ENCODE results near the gene SSBP3.
A peak's percentile ranks its signal among the peaks of the same experiment; 100 is the strongest.
"Not testable (repeated sequence)": the region's sequence is repeated elsewhere in the genome, so short reads cannot be mapped to it uniquely, and the experiment has no call there.

The SSBP3 gene
- total RNA-seq, result 43.7 to 46.1 reads per million in 2 donors

DNA sequence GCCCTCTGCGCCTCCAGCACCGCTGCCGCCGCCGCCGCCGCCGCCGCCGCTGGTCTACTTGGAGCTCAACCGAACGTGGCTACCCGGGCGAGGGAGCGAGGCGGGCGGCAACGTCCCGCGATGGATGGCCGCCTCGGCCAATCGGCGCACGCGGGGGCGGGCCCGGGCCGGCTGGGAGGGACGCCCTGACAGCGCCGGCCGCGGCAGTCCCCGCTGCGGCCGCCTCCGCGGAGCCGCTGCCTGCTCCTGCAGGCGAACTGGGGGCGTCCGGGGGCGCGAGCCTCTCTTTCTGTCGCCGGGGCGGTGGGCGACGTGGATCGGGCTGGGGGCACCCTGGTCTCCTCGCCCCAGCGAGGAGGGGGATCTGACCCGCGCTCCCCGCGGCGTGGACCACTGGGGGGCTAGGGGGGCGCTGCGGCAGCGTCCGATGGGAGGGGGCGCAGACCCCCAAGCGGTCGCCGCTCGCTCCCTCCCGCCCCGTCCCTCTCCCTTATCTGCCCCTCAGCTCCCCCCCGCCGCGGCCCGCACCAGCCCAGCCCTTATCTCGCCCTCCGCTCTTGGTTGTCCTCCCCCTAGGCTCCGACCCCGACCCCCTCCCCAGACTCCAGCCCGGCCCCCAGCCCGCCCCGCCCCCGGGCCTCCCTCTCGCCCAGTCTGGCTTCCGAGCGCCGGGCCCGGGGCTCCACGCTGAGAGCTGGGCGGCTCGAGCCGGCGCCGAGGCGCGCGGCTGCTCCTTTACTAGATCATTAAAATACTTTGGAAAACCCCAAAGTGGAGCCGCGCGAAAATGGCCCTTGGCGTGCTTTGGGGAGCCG is at the start of gene SSBP3:
SSBP3 (minus strand) TSS at position 56 of the 815 bp plus-strand sequence.
- peak; percentile 91 for DNase-seq

DNA sequence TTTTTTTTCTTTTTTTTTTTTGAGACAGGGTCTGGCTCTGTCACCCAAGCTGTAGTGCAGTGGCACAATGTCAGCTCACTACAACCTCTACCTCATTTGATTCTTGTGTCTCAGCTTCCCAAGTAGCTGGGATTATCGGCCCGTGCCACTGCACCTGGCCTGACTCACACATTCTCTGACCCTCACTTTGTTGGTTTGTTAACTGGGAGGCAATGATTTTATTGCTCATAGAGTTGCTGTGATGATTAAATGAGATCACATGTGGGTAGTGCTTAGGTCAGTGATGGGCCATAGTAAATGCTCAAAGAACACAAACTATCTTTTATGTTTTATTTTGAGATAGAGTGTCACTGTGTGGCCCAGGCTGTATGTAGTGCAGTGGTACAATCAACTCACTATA is 47.3 kb upstream of the SSBP3 start:
- DNase-seq, result no peak

DNA sequence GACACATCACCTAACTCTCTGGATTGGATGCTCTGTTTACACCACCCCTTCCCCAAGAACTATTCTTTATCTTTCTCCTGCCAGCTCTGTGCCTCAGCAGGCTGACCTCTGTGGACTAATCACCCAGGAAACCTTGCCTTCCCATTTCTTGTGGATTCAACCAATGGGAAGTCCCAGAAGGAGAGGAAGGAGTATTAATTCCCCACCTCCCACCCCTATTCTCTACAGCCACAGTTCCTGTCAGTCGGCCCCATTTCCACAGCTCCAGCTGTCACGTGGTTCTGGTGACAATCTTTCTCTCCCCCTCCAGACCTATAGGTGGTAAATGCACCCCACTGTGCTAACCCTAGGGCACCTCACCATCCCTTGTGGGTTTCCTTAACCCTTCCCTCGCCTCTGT is 46.8 kb upstream of the SSBP3 start:
- DNase-seq, result no peak

DNA sequence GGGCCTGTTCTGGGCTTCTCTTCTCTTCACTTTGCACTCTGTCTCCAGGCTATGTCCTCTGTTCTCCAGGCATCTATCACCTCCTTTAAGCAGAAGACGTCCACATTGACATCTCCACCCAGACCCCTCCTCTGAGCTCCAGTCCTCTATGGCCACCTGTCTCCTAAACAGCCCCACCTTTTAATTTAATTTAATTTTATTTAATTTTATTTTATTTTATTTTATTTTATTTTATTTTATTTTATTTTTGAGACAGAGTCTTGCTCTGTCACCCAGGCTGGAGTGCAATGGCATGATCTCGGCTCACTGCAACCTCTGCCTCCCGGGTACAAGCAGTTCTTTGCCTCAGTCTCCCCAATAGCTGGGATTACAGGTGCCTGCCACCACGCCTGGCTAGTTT is 43.2 kb upstream of the SSBP3 start:
- DNase-seq, result not testable (repeated sequence)

DNA sequence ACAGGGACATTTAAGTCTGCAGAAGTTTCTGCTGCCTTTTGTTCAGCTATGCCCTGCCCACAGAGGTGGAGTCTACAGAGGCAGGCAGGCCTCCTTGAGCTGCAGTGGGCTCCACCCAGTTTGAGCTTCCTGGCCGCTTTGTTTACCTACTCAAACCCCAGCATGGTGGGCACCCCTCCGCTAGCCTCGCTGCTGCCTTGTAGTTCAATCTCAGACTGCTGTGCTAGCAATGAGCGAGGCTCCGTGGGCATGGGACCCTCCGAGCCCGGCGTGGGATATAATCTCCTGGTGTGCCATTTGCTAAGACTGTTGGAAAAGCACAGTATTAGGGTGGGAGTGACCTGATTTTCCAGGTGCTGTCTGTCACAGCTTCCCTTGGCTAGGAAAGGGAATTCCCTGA is 42.6 kb upstream of the SSBP3 start:
- DNase-seq, result not testable (repeated sequence)

DNA sequence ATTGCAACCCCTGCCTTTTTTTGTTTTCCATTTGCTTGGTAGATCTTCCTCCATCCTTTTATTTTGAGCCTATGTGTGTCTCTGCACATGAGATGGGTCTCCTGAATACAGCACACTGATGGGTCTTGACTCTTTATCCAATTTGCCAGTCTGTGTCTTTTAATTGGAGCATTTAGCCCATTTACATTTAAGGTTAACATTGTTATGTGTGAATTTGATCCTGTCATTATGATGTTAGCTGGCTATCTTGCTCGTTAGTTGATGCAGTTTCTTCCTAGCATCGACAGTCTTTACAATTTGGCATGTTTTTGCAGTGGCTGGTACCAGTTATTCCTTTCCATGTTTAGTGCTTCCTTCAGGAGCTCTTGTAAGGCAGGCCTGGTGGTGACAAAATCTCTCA is 40.9 kb upstream of the SSBP3 start:
- DNase-seq, result not testable (repeated sequence)

DNA sequence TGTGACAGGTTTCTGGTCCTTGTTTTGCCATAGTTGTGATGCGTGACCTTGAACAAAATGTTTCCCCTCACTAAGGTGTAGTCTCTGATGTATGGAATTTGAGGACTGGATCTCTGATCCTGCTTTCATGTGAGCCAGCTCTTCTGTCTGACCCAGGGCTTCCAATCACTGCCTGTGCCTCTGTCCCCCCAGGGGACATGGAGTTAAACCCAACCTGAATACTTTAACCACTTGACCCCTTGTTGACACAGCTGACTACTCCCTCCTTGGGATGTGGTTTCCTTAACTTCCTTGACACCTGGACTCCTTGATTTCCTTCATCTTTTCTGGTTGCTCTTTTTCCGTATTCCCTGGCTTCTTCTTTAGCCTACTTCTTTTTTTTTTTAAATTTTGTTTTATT is 36.0 kb upstream of the SSBP3 start:
- no peak for DNase-seq

DNA sequence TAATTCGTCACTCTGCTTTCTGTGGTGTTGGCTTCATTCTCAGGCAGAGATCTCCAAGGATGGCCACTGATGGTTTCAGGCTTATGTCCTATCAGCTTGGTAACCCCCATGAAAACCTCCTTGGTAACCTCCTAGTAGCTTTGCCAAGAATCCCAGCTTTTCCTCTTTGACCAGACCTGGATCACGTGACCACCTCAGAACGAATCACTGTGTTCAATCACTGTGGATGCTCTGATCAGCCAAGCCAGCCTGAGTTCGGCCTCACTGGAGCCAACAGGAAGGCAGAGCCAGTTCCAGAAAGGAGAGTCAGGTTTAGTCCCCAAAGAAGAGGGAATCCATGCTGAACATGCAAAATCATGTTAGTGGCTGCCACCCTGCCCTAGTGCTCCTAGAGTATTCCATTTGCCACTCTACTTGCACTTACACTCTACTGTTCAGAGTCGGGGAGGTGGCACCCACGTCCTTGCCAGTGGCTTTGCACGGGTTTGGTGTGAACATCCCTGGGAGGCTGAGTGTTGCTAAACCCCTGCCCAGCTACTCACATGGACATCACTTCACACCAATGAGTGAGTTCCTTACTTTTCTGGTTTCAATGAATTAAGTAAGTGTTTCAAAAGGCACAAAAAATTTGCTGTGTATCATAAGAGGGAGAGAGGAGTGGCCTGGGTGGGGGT is 33.5 kb upstream of the SSBP3 start:
- no peak for DNase-seq

DNA sequence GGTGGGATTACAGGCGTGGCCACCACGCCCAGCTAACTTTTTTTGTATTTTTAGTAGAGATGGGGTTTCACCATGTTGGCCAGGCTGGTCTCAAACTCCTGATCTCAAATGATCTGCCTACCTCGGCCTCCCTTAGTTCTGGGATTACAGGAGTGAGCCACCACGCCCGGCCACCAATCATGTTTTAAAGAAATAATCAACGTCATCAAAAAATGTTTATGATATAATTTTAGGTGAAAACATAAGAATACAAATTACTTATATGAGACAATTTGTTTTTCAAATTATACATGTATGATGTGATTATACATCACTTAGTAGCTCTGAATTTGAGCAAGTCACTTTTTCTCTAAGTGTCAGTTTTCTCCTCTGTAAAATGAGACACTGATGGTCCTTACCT is 31.6 kb upstream of the SSBP3 start:
- DNase-seq, result no peak

DNA sequence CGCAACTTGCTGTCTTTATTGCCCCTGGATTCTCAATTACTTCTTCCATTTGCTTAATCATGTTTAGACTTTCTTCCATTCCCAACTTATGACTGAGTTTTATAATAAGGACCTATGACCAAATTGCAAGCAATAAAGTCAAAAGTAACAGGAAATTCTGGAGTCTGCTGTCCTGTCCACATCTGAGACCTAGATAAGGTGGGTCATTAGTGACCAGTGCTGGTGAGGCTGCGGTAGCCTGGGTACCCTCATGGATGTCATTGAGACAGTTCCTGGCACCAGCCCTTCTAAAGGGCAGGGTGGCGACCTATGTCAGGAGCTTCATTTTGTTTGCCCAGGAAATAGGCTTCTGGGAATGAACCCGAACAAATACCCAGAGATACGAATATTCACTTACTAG is 30.6 kb upstream of the SSBP3 start:
- DNase-seq, result no peak

DNA sequence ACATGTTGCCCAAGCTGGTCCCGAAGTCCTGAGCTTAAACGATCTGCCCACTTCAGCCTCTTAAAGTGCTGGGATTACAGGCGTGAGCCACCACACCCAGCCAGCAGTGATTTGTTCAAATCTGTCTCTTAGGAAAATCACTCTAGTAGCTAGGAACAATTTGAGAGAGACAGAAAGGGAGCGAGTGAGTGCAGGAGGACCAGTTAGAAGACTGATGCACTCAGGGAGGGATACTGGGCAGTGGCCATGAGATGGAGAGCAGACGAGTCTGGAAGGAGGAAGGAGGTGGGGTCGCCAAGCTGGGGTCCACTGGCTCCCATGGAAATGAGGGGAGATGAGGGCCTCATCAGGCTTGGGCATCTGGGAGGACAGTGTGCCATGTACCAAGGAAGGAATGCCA is 23.6 kb upstream of the SSBP3 start:
- no peak for DNase-seq

DNA sequence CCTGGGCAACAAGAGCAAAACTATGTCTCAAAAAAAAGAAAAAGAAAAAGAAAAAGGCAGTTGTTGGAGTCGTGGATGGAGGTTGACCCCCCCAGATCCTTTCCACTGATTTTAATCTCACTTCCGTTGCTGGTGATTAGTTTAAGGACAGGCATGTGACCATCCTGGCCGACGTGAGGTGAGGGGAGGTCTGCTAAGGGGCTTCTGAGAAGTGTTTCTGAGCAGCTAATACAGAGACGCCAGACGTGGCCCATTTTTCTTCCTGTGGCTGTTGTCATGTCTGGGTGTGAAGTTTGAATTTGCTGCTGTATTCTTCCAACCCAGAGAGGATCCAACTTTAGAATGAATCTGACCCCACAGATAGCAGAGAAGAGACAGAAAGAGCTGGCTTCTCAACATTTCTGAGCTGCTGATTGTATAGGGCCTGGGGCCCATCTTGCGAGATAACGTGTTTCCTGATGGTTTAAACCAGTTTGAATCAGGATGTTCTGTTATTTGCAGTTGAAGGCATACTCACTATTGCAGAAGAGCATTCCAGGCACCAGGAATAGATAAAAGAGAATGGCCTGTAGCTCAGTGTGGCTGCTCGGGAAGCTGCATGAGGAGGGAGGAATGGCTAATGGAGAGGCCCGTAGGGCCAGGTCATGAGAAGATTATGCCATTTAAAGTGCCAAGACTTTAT is 22.8 kb upstream of the SSBP3 start:
- DNase-seq, result no peak

DNA sequence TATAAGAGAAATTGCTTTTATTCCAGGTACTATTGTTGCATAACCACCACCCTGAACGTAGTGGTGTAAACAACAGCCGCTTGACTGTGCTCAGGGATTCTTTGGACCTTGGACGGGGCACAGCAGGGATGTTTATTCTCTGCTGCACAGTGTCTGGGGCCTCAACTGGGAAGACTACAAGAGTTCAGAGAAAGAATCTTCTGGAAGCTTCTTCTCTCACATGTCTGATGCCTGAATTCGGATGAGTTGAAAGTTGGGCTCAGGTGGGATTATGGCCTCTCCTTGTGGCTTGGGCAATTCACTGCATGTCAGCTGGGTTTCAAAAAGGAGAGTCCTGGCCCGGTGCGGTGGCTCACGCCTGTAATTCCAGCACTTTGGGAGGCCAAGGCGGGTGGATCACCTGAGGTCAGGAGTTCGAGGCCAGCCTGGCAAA is 19.0 kb upstream of the SSBP3 start:
- DNase-seq, result no peak

DNA sequence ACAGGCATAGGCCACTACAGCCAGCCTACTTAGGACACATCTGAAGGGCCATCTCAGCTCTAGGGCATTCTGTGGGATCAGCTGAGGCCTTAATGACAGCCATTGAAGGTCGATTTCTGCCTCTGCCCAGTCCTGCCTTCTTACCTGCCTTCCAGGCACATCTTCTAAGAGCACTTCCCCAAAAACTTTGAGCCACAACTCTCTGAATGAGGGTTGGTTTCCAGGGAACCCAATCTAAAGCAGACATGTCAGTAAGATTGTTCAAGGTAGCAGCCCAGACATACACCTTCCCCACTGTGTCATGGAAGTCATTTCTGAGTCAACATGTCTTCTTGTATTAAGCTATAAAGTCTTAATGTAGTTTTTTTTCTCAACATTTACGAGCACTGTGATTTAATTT is 18.2 kb upstream of the SSBP3 start:
- no peak for DNase-seq

DNA sequence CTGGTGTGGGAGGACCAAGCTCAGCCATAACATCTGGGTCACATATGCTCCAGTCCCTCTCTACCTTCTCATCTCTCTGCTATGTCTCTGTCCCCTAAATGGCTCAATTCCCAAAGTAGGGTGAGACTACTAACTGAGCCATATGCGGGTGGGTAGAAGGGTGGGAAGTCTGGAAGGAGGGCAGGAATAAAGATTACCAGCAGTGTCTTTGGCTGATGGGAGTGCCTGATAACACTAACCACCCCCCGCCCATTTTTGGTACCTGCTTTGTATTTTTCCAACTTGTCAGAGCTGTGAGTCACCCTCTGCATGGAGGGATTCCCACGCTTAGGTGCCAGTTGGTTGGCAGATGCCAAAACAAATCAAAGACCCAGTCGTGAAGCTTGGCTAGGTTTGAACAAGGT is 14.9 kb upstream of the SSBP3 start:
- DNase-seq, result no peak

DNA sequence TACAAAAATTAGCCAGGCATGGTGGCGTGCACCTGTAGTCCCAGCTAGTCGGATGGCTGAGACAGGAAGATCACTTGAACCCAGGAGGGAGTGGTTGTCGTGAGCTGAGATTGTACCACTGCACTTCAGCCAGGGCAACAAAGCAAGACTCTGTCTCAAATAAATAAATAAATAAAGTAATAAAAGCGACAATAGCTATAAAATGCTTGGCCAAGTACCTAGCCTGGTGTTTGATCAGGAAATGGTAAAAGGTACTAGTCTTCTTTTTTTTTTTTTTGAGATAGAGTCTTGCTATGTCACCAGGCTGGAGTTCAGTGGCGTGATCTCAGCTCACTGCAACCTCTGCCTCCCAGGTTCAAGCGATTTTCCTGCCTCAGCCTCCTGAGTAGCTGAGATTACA is 12.4 kb upstream of the SSBP3 start:
- DNase-seq, result not testable (repeated sequence)

DNA sequence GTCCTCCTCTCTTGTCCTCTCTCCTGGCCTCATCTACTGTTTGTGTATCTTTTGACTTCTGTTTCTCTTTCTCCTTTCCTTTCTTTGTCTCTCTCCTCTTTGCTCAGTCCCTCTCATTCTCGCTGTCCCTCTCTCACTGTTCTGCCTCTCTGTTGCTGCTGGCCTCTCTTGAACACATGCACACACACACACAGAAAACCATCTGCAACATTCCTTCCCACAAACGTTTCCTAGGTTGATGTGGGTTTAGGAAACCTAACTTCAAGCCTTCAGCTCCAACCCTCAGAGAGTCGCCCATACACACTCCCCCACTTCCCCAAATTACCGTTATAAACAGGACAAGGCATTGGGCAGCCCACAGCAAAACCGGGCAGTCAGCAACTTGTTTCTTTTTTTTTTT is 10.9 kb upstream of the SSBP3 start:
- DNase-seq, result no peak

DNA sequence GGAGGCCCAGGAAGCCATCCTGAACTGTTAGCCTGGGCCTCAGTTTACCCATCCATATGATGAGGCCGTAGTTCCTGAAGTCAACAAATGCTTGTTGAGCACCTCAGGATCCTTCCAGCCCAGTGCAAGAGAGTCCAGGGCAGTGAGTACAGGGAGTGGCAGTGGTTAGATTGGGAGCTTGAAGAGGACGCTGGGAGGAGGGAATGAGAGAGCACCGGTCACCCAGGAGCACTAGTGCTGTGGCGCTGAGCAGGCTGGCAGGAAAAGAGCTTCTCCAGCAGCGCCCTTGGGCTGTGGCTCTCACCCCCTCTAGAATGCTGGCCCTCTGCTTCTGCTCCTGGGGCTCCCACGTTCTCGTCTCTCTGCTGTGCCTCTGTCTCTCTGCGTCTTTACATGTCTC is 10.2 kb upstream of the SSBP3 start:
- no peak for DNase-seq

DNA sequence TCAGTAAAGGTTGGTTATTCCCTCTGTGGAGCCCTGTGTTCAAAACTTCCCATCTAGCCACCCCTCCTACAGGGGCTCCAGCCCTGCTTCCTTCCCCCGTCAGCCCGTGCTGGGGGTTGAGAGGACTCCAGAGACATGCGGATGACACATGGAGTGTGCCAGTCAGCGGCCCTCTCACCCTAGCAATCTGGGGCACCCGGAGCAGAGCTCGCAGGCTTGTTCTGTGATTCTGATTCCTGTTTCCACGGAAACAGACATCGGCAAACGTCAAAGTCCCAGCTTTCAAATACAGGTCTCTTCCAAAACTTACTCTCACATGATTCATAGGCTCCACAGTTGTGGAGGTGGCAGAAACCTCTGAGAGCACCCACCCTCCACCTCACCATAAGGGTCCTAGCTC is 9.8 kb upstream of the SSBP3 start:
- no peak for DNase-seq

DNA sequence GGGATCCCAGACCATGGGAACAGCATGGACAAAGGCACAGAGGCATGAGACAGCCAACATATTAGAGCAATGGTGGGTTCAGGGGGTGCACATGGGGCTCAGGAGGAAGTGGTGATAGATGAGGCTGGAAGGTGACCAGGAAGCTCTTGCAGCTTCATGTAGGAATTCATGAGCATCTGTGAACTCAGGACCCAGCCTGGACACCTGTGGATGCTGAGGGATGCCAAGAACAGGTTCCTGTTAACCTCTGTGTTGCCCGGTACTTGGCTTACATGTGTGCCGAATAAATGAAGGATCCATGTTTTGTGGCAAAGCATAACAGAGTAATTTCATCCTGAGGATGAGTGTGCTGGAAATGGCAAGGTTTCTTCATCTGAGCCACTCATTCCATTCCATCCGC is 9.3 kb upstream of the SSBP3 start:
- DNase-seq, result no peak

DNA sequence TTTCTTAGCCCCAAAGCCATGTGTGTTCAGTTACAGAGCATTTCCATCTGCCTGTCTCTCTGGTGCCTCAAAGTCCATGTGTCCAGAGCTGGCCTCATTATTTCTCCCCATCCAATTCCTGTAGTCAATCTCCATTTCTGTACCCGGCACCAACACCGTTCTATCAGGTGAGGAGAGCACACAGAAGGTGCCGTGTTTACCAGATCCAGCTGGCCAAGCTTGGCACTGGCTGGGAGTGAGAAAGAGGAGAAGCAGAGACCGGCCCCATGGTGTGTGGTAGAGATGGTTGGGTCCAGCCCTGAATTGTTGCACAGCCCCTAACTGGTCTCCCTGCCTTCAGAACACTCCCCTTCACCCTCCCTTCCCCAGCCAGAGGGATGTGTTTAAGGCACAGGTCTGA is 7.5 kb upstream of the SSBP3 start:
- DNase-seq, result no peak

DNA sequence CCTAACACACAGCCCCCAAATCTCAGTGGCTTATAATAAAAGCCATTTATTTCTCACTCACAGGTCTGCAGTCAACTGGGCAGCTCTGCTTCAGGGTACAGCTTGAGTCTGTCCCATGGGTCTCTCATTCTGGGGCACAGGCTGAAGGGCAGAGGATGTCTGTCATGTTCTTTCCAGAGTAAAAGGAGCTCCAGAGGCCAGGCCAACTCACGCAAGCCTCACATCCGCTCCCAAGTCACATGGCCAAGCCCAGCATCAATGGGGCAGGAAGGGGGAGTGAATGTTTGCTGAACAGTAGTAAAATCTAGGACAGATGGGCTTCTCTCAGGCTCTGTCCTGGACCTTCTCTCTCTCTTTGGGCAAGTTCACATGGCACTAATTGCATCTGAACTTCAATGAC is 7.1 kb upstream of the SSBP3 start:
- DNase-seq, result no peak

DNA sequence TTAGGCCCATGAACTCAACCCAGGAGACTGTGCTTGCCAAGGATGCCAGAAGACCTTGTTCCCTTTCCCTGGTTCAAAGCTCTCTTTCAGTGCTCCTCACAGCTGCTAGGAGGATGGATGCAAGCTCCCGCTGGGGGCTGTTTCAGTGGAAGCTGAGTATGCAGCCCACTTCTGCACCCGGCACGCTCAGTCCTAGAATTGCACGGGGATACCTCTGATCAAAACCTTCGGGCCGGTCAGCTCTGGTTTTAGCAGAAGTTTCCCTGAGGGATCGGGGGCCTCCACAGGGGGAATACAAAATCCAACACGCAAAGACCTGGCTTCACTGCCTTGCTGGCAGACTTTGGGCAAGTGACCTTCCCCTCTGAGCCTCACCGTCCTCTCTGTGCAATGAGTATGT is 4.2 kb upstream of the SSBP3 start:
- no peak for DNase-seq
